A673 (cell line): Measurements from ENCODE around the gene CD74. TPM values are rescaled to one million over a fixed set of nuclear protein-coding genes. Genes with fewer than 3 reads are reported as not detected.

ENCODE experiments used
- BruUV-seq: library from RNA; stranded (reverse); fragments of 400-500 nt; replicated peaks from 2 replicates; lab custom pipeline; 2021; lab: Mats Ljungman, UMichigan
- CTCF ChIA-PET: fragments of 300-600 bp; sonication (Branson Sonifier 250); formaldehyde crosslinking; loops from one replicate; lab custom pipeline; 2022; ENCODE audit warnings: antibody characterized with exemption; lab: Charles Lee
- POLR2A ChIA-PET: fragments of 300-600 bp; sonication (Branson Sonifier 250); formaldehyde crosslinking; loops from one replicate; lab custom pipeline; 2022; ENCODE audit warnings: antibody characterized with exemption; ENCODE audit not compliant: low non-redundant PET; lab: Charles Lee
- DNase-seq: peaks from one replicate; pipeline ENCODE4 v3.0.0-alpha.2; 2015; ENCODE audit warnings: low spot score
- H3K27ac ChIP-seq: fragments of 200-600 bp; sonication (generic); 2 replicates; pipeline ENCODE4 v1.5.1; 2016; ENCODE audit warnings: mixed run types, low read depth, mild to moderate bottlenecking, mixed read lengths, antibody characterized with exemption, low read length; ENCODE audit not compliant: poor library complexity, severe bottlenecking
- H3K27me3 ChIP-seq: fragments of 200-600 bp; sonication (generic); replicated peaks from 2 replicates; pipeline ENCODE4 v1.6.1; 2017; ENCODE audit warnings: mixed run types, low read depth, mild to moderate bottlenecking, mixed read lengths, antibody characterized with exemption, low read length; ENCODE audit not compliant: insufficient read depth, poor library complexity
- H3K36me3 ChIP-seq: fragments of 200-600 bp; sonication (generic); 2 replicates; pipeline ENCODE4 v1.6.1; 2016; ENCODE audit warnings: mixed run types, mild to moderate bottlenecking, mixed read lengths, antibody characterized with exemption, low read length; ENCODE audit not compliant: insufficient read depth, poor library complexity, severe bottlenecking
- H3K4me1 ChIP-seq: fragments of 200-600 bp; sonication (generic); 2 replicates; pipeline ENCODE4 v1.6.1; 2017; ENCODE audit warnings: mixed run types, mild to moderate bottlenecking, mixed read lengths, antibody characterized with exemption, low read length; ENCODE audit not compliant: insufficient read depth, poor library complexity, severe bottlenecking
- H3K4me3 ChIP-seq: fragments of 200-600 bp; sonication (generic); 2 replicates; pipeline ENCODE4 v1.5.1; 2016; ENCODE audit warnings: low read depth, mixed run types, mild to moderate bottlenecking, mixed read lengths, low read length; ENCODE audit not compliant: poor library complexity, severe bottlenecking
- H3K9me3 ChIP-seq: fragments of 200-600 bp; sonication (generic); 2 replicates; pipeline ENCODE4 v1.6.1; 2016; ENCODE audit warnings: mixed run types, low read depth, mild to moderate bottlenecking, mixed read lengths, antibody characterized with exemption, low read length; ENCODE audit not compliant: poor library complexity, severe bottlenecking
- CTCF ChIP-seq: fragments of 300-800, 200-600 bp; sonication (generic); conservative IDR thresholded peaks from 2 replicates; pipeline ENCODE4 v1.5.1; 2017; ENCODE audit warnings: low read depth, mild to moderate bottlenecking, antibody characterized with exemption, low read length, moderate library complexity, mixed read lengths
- EZH2 ChIP-seq: fragments of 200-600 bp; sonication (generic); IDR thresholded peaks from 2 replicates; pipeline ENCODE4 v1.6.1; 2017; ENCODE audit warnings: borderline replicate concordance, low read depth, mild to moderate bottlenecking, mixed read lengths, antibody characterized with exemption, low read length; ENCODE audit not compliant: poor library complexity, severe bottlenecking
- intact Hi-C: fragments of 100-400 bp; cut with micrococcal nuclease; formaldehyde crosslinking; loops from one replicate; pipeline ENCODE4 v1.10.0; 2022; ENCODE audit not compliant: unreplicated experiment
- total RNA-seq: library from RNA; stranded (reverse); gene quantifications from 2 replicates; pipeline ENCODE4 v1.2.3, GENCODE V29; 2021

The CD74 gene
- total RNA-seq, 1 experiment from 2014 or later = not detected

GRCh38 chr5:150400316-150401075 is 12.2 kb downstream of the CD74 start:
- Histone ChIP-seq H3K4me1 (no peaks in the 10 kb centered on the region), H3K27ac (no peak overlapping the region), H3K36me3 (peaks cover 37% of the 10 kb centered on the region), H3K9me3 (no peaks in the 10 kb centered on the region), H3K4me3 (no peak overlapping the region), H3K27me3 (no peaks in the 10 kb centered on the region)
- ChIA-PET POLR2A (no interaction called here), CTCF (no interaction called here)
- no TSS peak for BruUV-seq
- intact Hi-C loops = no loop called here
- DNase-seq = peak; percentile 18
- no peak for TF ChIP-seq EZH2
- no peak for TF ChIP-seq CTCF

GRCh38 chr5:150399524-150400211 is 13.0 kb downstream of the CD74 start:
- ChIA-PET POLR2A (no interaction called here), CTCF (interaction anchor here (1.1 kb wide), 1 partner anchor 63 kb away, joined by 4 read pairs; no protein-coding TSS in a partner anchor)
- Histone ChIP-seq H3K4me1 (no peaks in the 10 kb centered on the region), H3K36me3 (peaks cover 44% of the 10 kb centered on the region), H3K27ac (no peak overlapping the region), H3K9me3 (no peaks in the 10 kb centered on the region), H3K27me3 (no peaks in the 10 kb centered on the region), H3K4me3 (no peak overlapping the region)
- intact Hi-C loops = no loop called here
- TF ChIP-seq CTCF = no peak
- TF ChIP-seq EZH2 = no peak
- no peak for DNase-seq
- no TSS peak for BruUV-seq

- intact Hi-C loops = no loop called here
- ChIA-PET CTCF (interaction anchor here (1.1 kb wide), 1 partner anchor 63 kb away, joined by 4 read pairs; no protein-coding TSS in a partner anchor), POLR2A (no interaction called here)
- no TSS peak for BruUV-seq
- Histone ChIP-seq H3K27ac (no peak overlapping the region), H3K9me3 (no peaks in the 10 kb centered on the region), H3K36me3 (peaks cover 51% of the 10 kb centered on the region), H3K27me3 (no peaks in the 10 kb centered on the region), H3K4me3 (no peak overlapping the region), H3K4me1 (no peaks in the 10 kb centered on the region)
- no peak for DNase-seq
- TF ChIP-seq CTCF (peak; percentile 22; the same call in 1 of the 2 replicates), EZH2 (no peak)
These were observed 13.8 kb downstream of the CD74 start for GRCh38 chr5:150398722-150399523.
